NB4 (cell line): ENCODE results near the gene SLC22A17.

Experiments
- TF ChIP-seq, protein P1 (sequence below): IDR thresholded peaks from one replicate; pipeline ENCODE4 v1.5.1; 2012; ENCODE audit warnings: low read depth, low read length
- TF ChIP-seq, protein P2 (sequence below): IDR thresholded peaks from 2 replicates; pipeline ENCODE4 v1.6.1; 2011; ENCODE audit warnings: low read depth, low read length

DNA sequence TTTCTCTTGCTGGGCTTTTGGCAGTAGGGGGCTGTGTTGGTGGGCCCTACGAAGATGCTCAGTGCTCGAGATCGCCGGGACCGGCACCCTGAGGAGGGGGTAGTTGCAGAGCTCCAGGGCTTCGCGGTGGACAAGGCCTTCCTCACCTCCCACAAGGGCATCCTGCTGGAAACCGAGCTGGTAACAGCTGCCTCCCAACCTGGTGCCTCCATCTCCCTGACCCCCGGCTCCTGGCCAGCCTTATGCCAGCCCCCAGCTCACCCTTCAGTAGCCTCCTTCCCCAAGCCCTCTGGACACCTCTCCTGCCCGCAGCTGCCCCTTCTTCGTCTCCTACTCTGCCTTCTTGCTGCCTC is 24.5 kb upstream of the SLC22A17 start:
- TF ChIP-seq, protein P1, sequence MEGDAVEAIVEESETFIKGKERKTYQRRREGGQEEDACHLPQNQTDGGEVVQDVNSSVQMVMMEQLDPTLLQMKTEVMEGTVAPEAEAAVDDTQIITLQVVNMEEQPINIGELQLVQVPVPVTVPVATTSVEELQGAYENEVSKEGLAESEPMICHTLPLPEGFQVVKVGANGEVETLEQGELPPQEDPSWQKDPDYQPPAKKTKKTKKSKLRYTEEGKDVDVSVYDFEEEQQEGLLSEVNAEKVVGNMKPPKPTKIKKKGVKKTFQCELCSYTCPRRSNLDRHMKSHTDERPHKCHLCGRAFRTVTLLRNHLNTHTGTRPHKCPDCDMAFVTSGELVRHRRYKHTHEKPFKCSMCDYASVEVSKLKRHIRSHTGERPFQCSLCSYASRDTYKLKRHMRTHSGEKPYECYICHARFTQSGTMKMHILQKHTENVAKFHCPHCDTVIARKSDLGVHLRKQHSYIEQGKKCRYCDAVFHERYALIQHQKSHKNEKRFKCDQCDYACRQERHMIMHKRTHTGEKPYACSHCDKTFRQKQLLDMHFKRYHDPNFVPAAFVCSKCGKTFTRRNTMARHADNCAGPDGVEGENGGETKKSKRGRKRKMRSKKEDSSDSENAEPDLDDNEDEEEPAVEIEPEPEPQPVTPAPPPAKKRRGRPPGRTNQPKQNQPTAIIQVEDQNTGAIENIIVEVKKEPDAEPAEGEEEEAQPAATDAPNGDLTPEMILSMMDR: no peak
- TF ChIP-seq, protein P2, sequence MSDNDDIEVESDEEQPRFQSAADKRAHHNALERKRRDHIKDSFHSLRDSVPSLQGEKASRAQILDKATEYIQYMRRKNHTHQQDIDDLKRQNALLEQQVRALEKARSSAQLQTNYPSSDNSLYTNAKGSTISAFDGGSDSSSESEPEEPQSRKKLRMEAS: no peak
